Aorta (tissue), 5 donors: ENCODE results near the gene GDF15. TPM values are rescaled to one million over a fixed set of nuclear protein-coding genes. Genes with fewer than 3 reads are reported as not detected.
"Not testable (repeated sequence)": the region's sequence is repeated elsewhere in the genome, so short reads cannot be mapped to it uniquely, and the experiment has no call there.

Experiments used
- ATAC-seq: fragments of 200-7000 bp; cut with Tn5 transposase; one replicate; pipeline ENCODE4 v1.9.1; 2022; ENCODE audit warnings: moderate library complexity; ENCODE audit not compliant: low FRiP score
- DNase-seq, 2 donors: peaks; one replicate each; pipeline ENCODE4 v3.0.0-alpha.2; 2020
- H3K27ac ChIP-seq, 2 donors: one replicate each; pipeline ENCODE4 v1.5.1; 2013; ENCODE audit warnings: low read length in 2 of 2, mild to moderate bottlenecking in 2 of 2, moderate library complexity in 2 of 2, control low read depth in 1 of 2, inconsistent platforms in 1 of 2, low read depth in 1 of 2
- H3K27me3 ChIP-seq, 2 donors: one replicate each; pipeline ENCODE4 v1.6.1; 2013; ENCODE audit warnings: control low read depth in 1 of 2, low read length in 1 of 2, mild to moderate bottlenecking in 1 of 2, moderate library complexity in 1 of 2; ENCODE audit not compliant: insufficient read depth in 2 of 2, control insufficient read depth in 1 of 2
- H3K36me3 ChIP-seq, 2 donors: one replicate each; pipeline ENCODE4 v1.6.1; 2013; ENCODE audit warnings: control low read depth in 1 of 2, low read length in 1 of 2, mild to moderate bottlenecking in 1 of 2; ENCODE audit not compliant: insufficient read depth in 2 of 2, control insufficient read depth in 1 of 2
- H3K4me1 ChIP-seq, 2 donors: one replicate each; pipeline ENCODE4 v1.6.1; 2013; ENCODE audit warnings: low read length in 2 of 2, control low read depth in 1 of 2, mild to moderate bottlenecking in 1 of 2, moderate library complexity in 1 of 2; ENCODE audit not compliant: insufficient read depth in 2 of 2, control insufficient read depth in 1 of 2
- H3K4me3 ChIP-seq, 2 donors: one replicate each; pipeline ENCODE4 v1.5.1; 2013; ENCODE audit warnings: low read length in 2 of 2, control low read depth in 1 of 2, mild to moderate bottlenecking in 1 of 2
- H3K9me3 ChIP-seq: one replicate; pipeline ENCODE4 v1.6.1; 2013; ENCODE audit warnings: mild to moderate bottlenecking, low read length; ENCODE audit not compliant: control insufficient read depth
- WGBS, 2 donors: extraction: QIAGEN DNeasy Blood & Tissue Kit; methylation state at CpG; one replicate each; pipeline ENCODE4 v1.1.7; 2013; 5-methylcytosine and 5-hydroxymethylcytosine counted together
- intact Hi-C, 2 donors: fragments of 100-400 bp; cut with DNase I; formaldehyde crosslinking; loops; one replicate each; pipeline versions ENCODE4 v1.14.2 to v1.15.0; 2022
- polyA plus RNA-seq, 2 donors: library from polyadenylated mRNA; stranded (reverse); fragments of 200-250 nt; gene quantifications; one replicate each; pipeline ENCODE4 v1.2.3, GENCODE V29; 2013
- total RNA-seq, 2 donors: library from RNA; stranded (reverse); fragmentation: NEBNext Ultra II Directional; extraction: Animal tissue kit (Norgen Biotek cat#: 25700); gene quantifications; one replicate each; pipeline ENCODE4 v1.2.1, GENCODE V29; 2021
- donor health status: healthy with polysubstance abuse.
- donor health status: Bipolar disorder and iron deficiency.
- donor health status: DM: no; HTN: no; CAD: no.
- donor health status: DM: no; HTN: no; CAD: no.
- donor health status: DM: yes; HTN: yes; CAD: no.

GDF15 gene
- total and polyA plus RNA-seq, 4 donors, result 2.8 to 9.8 (median 3.7) TPM

DNA sequence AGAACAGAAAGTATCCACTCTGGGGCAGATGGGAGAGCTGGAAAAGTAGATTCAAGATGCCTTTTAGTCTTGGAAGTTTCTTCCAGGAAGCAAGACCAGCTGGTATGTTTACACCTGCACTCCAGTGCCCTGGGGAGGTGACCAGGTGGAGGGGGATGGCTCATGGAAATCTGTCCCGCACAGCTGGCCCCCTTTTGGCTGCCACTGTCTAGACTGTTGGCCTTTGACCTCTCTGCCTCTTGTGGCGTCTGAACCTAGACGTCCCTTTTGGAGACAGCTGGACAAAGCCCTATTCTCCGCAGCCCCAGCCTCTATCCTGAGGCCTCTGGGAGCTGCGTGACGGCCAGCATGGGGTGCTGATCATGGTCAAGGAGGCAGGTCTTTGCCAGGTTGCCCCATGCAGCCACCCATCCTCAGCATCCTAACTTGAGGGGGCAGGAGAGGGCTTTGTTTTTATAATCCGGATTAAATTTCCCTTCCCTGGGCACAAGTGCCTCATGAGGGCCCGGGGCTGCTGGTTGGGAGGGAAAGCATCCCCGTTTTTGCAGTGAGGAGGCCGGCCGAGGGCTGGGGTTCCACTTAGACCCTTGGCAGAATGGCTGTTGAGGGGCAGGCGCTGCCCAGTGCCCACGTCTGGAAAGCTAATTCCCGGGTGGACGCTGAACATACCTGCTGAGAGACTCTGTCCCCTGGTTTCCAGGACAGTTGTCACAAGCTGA, 17.3 kb upstream of the GDF15 start:
- ATAC-seq (no peak), DNase-seq (no peak)
- Histone ChIP-seq H3K36me3 (no peaks in the 10 kb centered on the region), H3K9me3 (no peaks in the 10 kb centered on the region), H3K4me1 (no peaks in the 10 kb centered on the region), H3K27me3 (no peaks in the 10 kb centered on the region), H3K27ac (no peak overlapping the region), H3K4me3 (no peak overlapping the region)
- intact Hi-C loops, result no loop called here
- 84 to 87% methylated on average over 15 of the region's 15 CpGs for WGBS, 2 donors

- Histone ChIP-seq H3K27me3 (no peaks in the 10 kb centered on the region), H3K36me3 (no peaks in the 10 kb centered on the region), H3K4me3 (no peak overlapping the region), H3K27ac (no peak overlapping the region), H3K9me3 (no peaks in the 10 kb centered on the region), H3K4me1 (no peaks in the 10 kb centered on the region)
- WGBS, 2 donors, result 71 to 74% methylated on average over 4 of the region's 4 CpGs
- no peak for DNase-seq
- intact Hi-C loops, result no loop called here
- no peak for ATAC-seq
These were observed 12.5 kb upstream of the GDF15 start for GRCh38 chr19:18373407-18373891.

GRCh38 chr19:18373892-18374629, 11.9 kb upstream of the GDF15 start:
- H3K4me3 ChIP-seq, result no peak overlapping the region
- intact Hi-C loops, result loop anchor here in 1 of 2 donors (1.0 kb wide), 1 partner anchor 9 kb away; no protein-coding TSS in a partner anchor
- DNase-seq (peak; percentile 96 to 99), ATAC-seq (peak; percentile 92)
- H3K9me3 ChIP-seq, result no peaks in the 10 kb centered on the region
- no peaks in the 10 kb centered on the region for H3K27me3 ChIP-seq
- 32 to 34% methylated on average over 16 to 17 of the region's 17 CpGs for WGBS, 2 donors
- peak overlapping the region in 1 of 2 donors; percentile 46 for H3K27ac ChIP-seq
- no peaks in the 10 kb centered on the region for H3K36me3 ChIP-seq
- no peaks in the 10 kb centered on the region for H3K4me1 ChIP-seq

GRCh38 chr19:18377026-18377425, 8.9 kb upstream of the GDF15 start:
- H3K27me3 ChIP-seq, result no peaks in the 10 kb centered on the region
- H3K27ac ChIP-seq, result no peak overlapping the region
- H3K4me1 ChIP-seq, result no peaks in the 10 kb centered on the region
- intact Hi-C loops, result no loop called here
- WGBS, 2 donors, result 84 to 85% methylated on average over 6 of the region's 6 CpGs
- H3K9me3 ChIP-seq, result no peaks in the 10 kb centered on the region
- H3K4me3 ChIP-seq, result no peak overlapping the region
- DNase-seq (no peak), ATAC-seq (no peak)
- no peaks in the 10 kb centered on the region for H3K36me3 ChIP-seq

DNA sequence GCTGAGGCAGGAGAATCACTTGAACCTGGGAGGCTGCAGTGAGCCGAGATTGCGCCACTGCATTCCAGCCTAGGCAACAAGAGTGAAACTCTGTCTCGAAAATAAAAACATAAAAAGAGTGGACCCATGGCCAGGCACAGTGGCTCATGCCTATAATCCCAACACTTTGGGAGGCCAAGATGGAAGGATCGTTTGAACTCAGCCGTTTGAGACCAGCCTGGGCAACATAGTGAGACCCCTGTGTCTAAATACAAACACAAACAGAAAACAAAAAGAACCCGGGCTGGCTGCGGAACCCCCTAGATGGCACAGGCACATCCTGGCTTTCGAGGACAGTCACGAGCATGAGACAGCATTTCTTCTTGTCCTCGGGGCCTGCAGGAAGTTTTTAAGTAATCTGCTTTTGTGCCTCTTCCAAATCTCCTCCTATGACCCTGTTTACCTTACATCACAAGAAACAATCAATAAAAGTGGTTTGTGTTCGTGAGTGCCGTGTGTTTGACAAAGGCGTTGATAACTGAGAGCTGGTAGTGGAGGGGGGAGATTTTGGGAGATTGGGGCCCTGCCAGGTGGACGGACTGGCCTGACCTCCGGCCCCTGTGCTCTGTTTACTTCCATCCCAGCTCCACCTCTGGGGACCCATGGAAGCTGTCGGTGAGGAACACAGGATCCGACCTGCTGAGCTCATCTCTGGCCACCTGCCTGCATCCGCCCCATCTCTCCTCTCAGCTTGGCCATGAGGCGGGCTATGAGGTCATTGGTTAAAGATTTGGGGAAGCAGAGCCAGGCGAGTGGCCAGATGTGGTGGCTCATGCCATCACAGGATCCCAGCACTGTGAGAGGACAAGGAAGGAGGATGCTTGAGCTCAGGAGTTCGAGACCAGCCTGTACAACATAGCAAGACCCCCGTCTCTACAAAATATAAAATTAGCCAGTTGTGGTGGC, 5.9 kb upstream of the GDF15 start:
- ATAC-seq (peak; percentile 86), DNase-seq (peak; percentile 93 to 94)
- WGBS, 2 donors, result 46 to 48% methylated on average over 22 of the region's 22 CpGs
- intact Hi-C loops, result no loop called here
- no peaks in the 10 kb centered on the region for H3K27me3 ChIP-seq
- H3K4me3 ChIP-seq, result no peak overlapping the region
- H3K9me3 ChIP-seq, result no peaks in the 10 kb centered on the region
- no peak overlapping the region for H3K27ac ChIP-seq
- no peaks in the 10 kb centered on the region for H3K4me1 ChIP-seq
- H3K36me3 ChIP-seq, result no peaks in the 10 kb centered on the region

DNA sequence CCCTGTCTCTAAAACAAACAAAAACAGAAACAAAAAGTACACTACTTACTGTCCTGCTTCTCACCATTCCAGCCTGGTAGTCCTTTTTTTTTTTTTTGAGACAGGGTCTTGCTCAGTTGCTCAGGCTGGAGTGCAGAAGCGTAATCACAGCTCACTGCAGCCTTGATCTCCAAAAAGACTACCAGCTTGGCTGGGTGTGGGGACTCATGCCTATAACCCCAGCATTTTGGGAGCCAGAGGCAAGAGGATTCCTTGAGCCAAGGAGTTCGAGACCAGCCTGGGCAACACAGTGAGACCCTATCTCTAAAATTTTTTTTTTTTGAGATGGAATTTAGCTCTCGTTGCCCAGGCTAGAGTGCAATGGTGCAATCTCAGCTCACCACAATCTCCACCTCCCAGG, 5.1 kb upstream of the GDF15 start:
- intact Hi-C loops, result no loop called here
- DNase-seq (no peak), ATAC-seq (no peak)
- Histone ChIP-seq H3K4me3 (no peak overlapping the region), H3K27ac (no peak overlapping the region), H3K4me1 (no peaks in the 10 kb centered on the region), H3K9me3 (no peaks in the 10 kb centered on the region), H3K27me3 (no peaks in the 10 kb centered on the region), H3K36me3 (no peaks in the 10 kb centered on the region)
- 72 to 81% methylated on average over 3 of the region's 3 CpGs for whole genome bisulfite sequencing, 2 donors

DNA sequence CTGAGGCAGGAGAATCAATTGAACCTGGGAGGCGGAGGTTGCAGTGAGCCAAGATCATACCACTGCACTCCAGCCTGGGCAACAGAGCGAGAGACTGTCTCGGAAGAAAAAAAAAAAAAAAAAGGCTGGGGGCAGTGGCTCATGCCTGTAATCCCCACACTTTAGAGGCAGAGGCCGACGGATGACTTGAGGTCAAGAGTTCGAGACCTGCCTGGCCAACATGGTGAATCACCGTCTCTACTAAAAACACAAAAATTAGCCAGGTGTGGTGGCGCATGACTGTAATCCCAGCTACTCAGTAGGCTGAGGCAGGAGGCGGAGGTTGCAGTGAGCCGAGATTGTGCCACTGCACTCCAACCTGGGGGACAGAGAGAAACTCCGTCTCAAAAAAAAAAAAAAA, 2.3 kb upstream of the GDF15 start:
- DNase-seq, H3K36me3 ChIP-seq, H3K27me3 ChIP-seq, H3K4me3 ChIP-seq, H3K4me1 ChIP-seq, H3K27ac ChIP-seq, intact Hi-C loops, ATAC-seq, H3K9me3 ChIP-seq: not testable (repeated sequence)
- 88 to 92% methylated on average over 11 of the region's 11 CpGs for WGBS, 2 donors

GRCh38 chr19:18384775-18385174, 1.2 kb upstream of the GDF15 start:
- intact Hi-C loops, result loop anchor here in 1 of 2 donors (5.0 kb wide), 1 partner anchor 32 kb away; no protein-coding TSS in a partner anchor
- WGBS, 2 donors, result 89 to 93% methylated on average over 7 of the region's 7 CpGs

More at GRCh38 chr19:18384775-18385174, 1.2 kb upstream of the GDF15 start:
- Histone ChIP-seq H3K36me3 (no peaks in the 10 kb centered on the region), H3K9me3 (no peaks in the 10 kb centered on the region), H3K27me3 (peaks cover 0 to 2% of the 10 kb centered on the region in 2 donors), H3K4me3 (no peak overlapping the region), H3K4me1 (no peaks in the 10 kb centered on the region), H3K27ac (no peak overlapping the region)
- no peak for DNase-seq
- ATAC-seq, result no peak
